LNCAP (cell line): ENCODE results near the gene IGSF21.

Source experiments
- CTCF ChIP-seq: fragments of 450-650 bp; IDR thresholded peaks from 2 replicates; pipeline ENCODE4 v1.5.1; 2017; ENCODE audit warnings: mild to moderate bottlenecking

IGSF21 gene

GRCh38 chr1:18176619-18177018 lies 69.0 kb downstream of the IGSF21 start:
- TF ChIP-seq CTCF = no peak

- no peak for TF ChIP-seq CTCF
Measured at GRCh38 chr1:18178111-18178510, 70.5 kb downstream of the IGSF21 start.

- no peak for TF ChIP-seq CTCF
Measured at GRCh38 chr1:18179009-18179408, 71.4 kb downstream of the IGSF21 start.

- no peak for TF ChIP-seq CTCF
Measured at GRCh38 chr1:18182398-18183160, 75.0 kb downstream of the IGSF21 start.

GRCh38 chr1:18183533-18183932 lies 75.9 kb downstream of the IGSF21 start:
- no peak for TF ChIP-seq CTCF

- TF ChIP-seq CTCF = no peak
Measured at GRCh38 chr1:18187054-18187453, 79.5 kb downstream of the IGSF21 start.

- no peak for TF ChIP-seq CTCF
Measured at GRCh38 chr1:18188820-18189517, 81.4 kb downstream of the IGSF21 start.
